ENCODE measurements around the gene UBR3. TPM values are rescaled to one million over a fixed set of nuclear protein-coding genes. Genes with fewer than 3 reads are reported as not detected.

Gene UBR3
- total and polyA plus RNA-seq, 2 experiments from 2014 or later, result 10.7 to 28.0 TPM

GRCh38 chr2:169822785-169823392 lies 4.4 kb upstream of the UBR3 start:
- H3K4me1 Mint-ChIP-seq, result peaks cover 13% of the 10 kb centered on the region
- no peak overlapping the region for H3K27ac Mint-ChIP-seq
- Histone ChIP-seq H3K9me2 (ENCODE audit: insufficient read depth) (no peaks in the 10 kb centered on the region), H3K79me2 (replicated peaks; ENCODE audit: insufficient read depth) (peaks cover 29% of the 10 kb centered on the region), H3K4me2 (peak overlapping the region; percentile 23; the same call in 1 of the 2 replicates), H3K36me3 (ENCODE audit: insufficient read depth) (0 out of 2 replicates have a peak, but pooled peaks cover 6% of the 10 kb centered on the region), H3K27ac (ENCODE audit: low read depth) (no peak overlapping the region), H3F3A (replicated peaks; ENCODE audit: low read depth) (no peaks in the 10 kb centered on the region), H3K4me1 (ENCODE audit: insufficient read depth) (peaks cover 9% of the 10 kb centered on the region; the same call in 1 of the 2 replicates), H2AFZ (no peak overlapping the region), H3K4me3 (peak overlapping the region; percentile 80; the same call in 1 of the 2 replicates), H3K27me3 (ENCODE audit: insufficient read depth) (no peaks in the 10 kb centered on the region; the same call in 1 of the 2 replicates), H4K20me1 (replicated peaks; ENCODE audit: insufficient read depth) (no peaks in the 10 kb centered on the region)
- no peak for DNase-seq (ENCODE audit: low spot score)
- H3K36me3 Mint-ChIP-seq (ENCODE audit: low read depth), result peaks cover 32% of the 10 kb centered on the region
- peaks cover 12% of the 10 kb centered on the region for H3K27me3 Mint-ChIP-seq (ENCODE audit: insufficient read depth, low read depth, poor library complexity)
- TF ChIP-seq CREB1 (CRISPR knock-in tag; IDR thresholded peaks at IDR 0.05; ENCODE audit: low read depth) (no peak), JUNB (IDR thresholded peaks at IDR 0.05; ENCODE audit: unreplicated experiment) (no peak), EZH2phosphoT487 (IDR thresholded peaks at IDR 0.05; ENCODE audit: unreplicated experiment) (no peak), REST (IDR thresholded peaks at IDR 0.05; ENCODE audit: unreplicated experiment) (no peak)
- TF ChIP-seq, protein P1, sequence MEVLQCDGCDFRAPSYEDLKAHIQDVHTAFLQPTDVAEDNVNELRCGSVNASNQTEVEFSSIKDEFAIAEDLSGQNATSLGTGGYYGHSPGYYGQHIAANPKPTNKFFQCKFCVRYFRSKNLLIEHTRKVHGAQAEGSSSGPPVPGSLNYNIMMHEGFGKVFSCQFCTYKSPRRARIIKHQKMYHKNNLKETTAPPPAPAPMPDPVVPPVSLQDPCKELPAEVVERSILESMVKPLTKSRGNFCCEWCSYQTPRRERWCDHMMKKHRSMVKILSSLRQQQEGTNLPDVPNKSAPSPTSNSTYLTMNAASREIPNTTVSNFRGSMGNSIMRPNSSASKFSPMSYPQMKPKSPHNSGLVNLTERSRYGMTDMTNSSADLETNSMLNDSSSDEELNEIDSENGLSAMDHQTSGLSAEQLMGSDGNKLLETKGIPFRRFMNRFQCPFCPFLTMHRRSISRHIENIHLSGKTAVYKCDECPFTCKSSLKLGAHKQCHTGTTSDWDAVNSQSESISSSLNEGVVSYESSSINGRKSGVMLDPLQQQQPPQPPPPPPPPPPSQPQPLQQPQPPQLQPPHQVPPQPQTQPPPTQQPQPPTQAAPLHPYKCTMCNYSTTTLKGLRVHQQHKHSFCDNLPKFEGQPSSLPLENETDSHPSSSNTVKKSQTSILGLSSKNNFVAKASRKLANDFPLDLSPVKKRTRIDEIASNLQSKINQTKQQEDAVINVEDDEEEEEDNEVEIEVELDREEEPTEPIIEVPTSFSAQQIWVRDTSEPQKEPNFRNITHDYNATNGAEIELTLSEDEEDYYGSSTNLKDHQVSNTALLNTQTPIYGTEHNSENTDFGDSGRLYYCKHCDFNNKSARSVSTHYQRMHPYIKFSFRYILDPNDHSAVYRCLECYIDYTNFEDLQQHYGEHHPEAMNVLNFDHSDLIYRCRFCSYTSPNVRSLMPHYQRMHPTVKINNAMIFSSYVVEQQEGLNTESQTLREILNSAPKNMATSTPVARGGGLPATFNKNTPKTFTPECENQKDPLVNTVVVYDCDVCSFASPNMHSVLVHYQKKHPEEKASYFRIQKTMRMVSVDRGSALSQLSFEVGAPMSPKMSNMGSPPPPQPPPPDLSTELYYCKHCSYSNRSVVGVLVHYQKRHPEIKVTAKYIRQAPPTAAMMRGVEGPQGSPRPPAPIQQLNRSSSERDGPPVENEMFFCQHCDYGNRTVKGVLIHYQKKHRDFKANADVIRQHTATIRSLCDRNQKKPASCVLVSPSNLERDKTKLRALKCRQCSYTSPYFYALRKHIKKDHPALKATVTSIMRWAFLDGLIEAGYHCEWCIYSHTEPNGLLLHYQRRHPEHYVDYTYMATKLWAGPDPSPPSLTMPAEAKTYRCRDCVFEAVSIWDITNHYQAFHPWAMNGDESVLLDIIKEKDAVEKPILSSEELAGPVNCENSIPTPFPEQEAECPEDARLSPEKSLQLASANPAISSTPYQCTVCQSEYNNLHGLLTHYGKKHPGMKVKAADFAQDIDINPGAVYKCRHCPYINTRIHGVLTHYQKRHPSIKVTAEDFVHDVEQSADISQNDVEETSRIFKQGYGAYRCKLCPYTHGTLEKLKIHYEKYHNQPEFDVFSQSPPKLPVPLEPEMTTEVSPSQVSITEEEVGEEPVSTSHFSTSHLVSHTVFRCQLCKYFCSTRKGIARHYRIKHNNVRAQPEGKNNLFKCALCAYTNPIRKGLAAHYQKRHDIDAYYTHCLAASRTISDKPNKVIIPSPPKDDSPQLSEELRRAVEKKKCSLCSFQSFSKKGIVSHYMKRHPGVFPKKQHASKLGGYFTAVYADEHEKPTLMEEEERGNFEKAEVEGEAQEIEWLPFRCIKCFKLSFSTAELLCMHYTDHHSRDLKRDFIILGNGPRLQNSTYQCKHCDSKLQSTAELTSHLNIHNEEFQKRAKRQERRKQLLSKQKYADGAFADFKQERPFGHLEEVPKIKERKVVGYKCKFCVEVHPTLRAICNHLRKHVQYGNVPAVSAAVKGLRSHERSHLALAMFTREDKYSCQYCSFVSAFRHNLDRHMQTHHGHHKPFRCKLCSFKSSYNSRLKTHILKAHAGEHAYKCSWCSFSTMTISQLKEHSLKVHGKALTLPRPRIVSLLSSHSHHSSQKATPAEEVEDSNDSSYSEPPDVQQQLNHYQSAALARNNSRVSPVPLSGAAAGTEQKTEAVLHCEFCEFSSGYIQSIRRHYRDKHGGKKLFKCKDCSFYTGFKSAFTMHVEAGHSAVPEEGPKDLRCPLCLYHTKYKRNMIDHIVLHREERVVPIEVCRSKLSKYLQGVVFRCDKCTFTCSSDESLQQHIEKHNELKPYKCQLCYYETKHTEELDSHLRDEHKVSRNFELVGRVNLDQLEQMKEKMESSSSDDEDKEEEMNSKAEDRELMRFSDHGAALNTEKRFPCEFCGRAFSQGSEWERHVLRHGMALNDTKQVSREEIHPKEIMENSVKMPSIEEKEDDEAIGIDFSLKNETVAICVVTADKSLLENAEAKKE (CRISPR knock-in tag; IDR thresholded peaks at IDR 0.05), result no peak
- TF ChIP-seq, protein P2, sequence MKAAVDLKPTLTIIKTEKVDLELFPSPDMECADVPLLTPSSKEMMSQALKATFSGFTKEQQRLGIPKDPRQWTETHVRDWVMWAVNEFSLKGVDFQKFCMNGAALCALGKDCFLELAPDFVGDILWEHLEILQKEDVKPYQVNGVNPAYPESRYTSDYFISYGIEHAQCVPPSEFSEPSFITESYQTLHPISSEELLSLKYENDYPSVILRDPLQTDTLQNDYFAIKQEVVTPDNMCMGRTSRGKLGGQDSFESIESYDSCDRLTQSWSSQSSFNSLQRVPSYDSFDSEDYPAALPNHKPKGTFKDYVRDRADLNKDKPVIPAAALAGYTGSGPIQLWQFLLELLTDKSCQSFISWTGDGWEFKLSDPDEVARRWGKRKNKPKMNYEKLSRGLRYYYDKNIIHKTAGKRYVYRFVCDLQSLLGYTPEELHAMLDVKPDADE (IDR thresholded peaks at IDR 0.05), result no peak
- ATAC-seq, result no peak
- no peaks in the 10 kb centered on the region; the same call in 2 of the 3 replicates for H3K9me3 Mint-ChIP-seq
- peak overlapping the region; percentile 61 for H3K4me3 Mint-ChIP-seq

All from GM23338 (cell line).